Activated T-cell treated with anti-CD3 and anti-CD28 coated beads, Interleukin-2, amount 50 U/mL, for 24 hours (primary cell): ENCODE results near the gene CCRL2.

Experiments
- DNase-seq: peaks from one replicate; pipeline ENCODE4 v3.0.0-alpha.2; 2020
- H3K27ac Mint-ChIP-seq: 2 replicates; pipeline ENCODE4 v1.8.0; 2020; ENCODE audit warnings: mild to moderate bottlenecking, mixed read lengths
- H3K27me3 Mint-ChIP-seq: 2 replicates; pipeline ENCODE4 v1.8.0; 2020; ENCODE audit warnings: mixed read lengths
- H3K36me3 Mint-ChIP-seq: 2 replicates; pipeline ENCODE4 v1.8.0; 2020; ENCODE audit warnings: low read depth, mixed read lengths
- H3K4me1 Mint-ChIP-seq: 2 replicates; pipeline ENCODE4 v1.8.0; 2020; ENCODE audit warnings: low read depth, mixed read lengths
- H3K4me3 Mint-ChIP-seq: 2 replicates; pipeline ENCODE4 v1.8.0; 2020; ENCODE audit warnings: mild to moderate bottlenecking, moderate library complexity, mixed read lengths
- H3K9me3 Mint-ChIP-seq: 2 replicates; pipeline ENCODE4 v1.8.0; 2020; ENCODE audit warnings: mixed read lengths

Gene CCRL2

GRCh38 chr3:46442576-46443530, 35.8 kb downstream of the CCRL2 start:
- DNase-seq = no peak
- H3K27ac Mint-ChIP-seq = no peak overlapping the region
- no peaks in the 10 kb centered on the region for H3K27me3 Mint-ChIP-seq
- H3K4me1 Mint-ChIP-seq = peaks cover 19% of the 10 kb centered on the region
- H3K9me3 Mint-ChIP-seq = no peaks in the 10 kb centered on the region
- no peak overlapping the region for H3K4me3 Mint-ChIP-seq
- no peaks in the 10 kb centered on the region for H3K36me3 Mint-ChIP-seq

- no peak overlapping the region for H3K4me3 Mint-ChIP-seq
- peaks cover 4% of the 10 kb centered on the region for H3K27me3 Mint-ChIP-seq
- H3K27ac Mint-ChIP-seq = no peak overlapping the region
- no peak for DNase-seq
- H3K4me1 Mint-ChIP-seq = no peaks in the 10 kb centered on the region
- no peaks in the 10 kb centered on the region for H3K9me3 Mint-ChIP-seq
- no peaks in the 10 kb centered on the region for H3K36me3 Mint-ChIP-seq
Observed at GRCh38 chr3:46447228-46447985, 40.3 kb downstream of the CCRL2 start.

GRCh38 chr3:46448721-46449120, 41.7 kb downstream of the CCRL2 start:
- Mint-ChIP-seq H3K27ac (no peak overlapping the region), H3K36me3 (no peaks in the 10 kb centered on the region), H3K4me1 (no peaks in the 10 kb centered on the region), H3K9me3 (no peaks in the 10 kb centered on the region), H3K4me3 (no peak overlapping the region), H3K27me3 (peaks cover 7% of the 10 kb centered on the region)
- no peak for DNase-seq

- H3K36me3 Mint-ChIP-seq = no peaks in the 10 kb centered on the region
- no peak overlapping the region for H3K27ac Mint-ChIP-seq
- H3K27me3 Mint-ChIP-seq = peaks cover 7% of the 10 kb centered on the region
- no peak overlapping the region for H3K4me3 Mint-ChIP-seq
- H3K4me1 Mint-ChIP-seq = no peaks in the 10 kb centered on the region
- no peaks in the 10 kb centered on the region for H3K9me3 Mint-ChIP-seq
- no peak for DNase-seq
Observed at GRCh38 chr3:46449755-46450552, 42.9 kb downstream of the CCRL2 start.

- Mint-ChIP-seq H3K9me3 (no peaks in the 10 kb centered on the region), H3K27ac (no peak overlapping the region), H3K4me3 (no peak overlapping the region), H3K27me3 (peaks cover 7% of the 10 kb centered on the region), H3K36me3 (no peaks in the 10 kb centered on the region), H3K4me1 (no peaks in the 10 kb centered on the region)
- DNase-seq = no peak
Observed at GRCh38 chr3:46453526-46454208, 46.6 kb downstream of the CCRL2 start.

- H3K4me3 Mint-ChIP-seq = no peak overlapping the region
- H3K9me3 Mint-ChIP-seq = no peaks in the 10 kb centered on the region
- no peak overlapping the region for H3K27ac Mint-ChIP-seq
- H3K27me3 Mint-ChIP-seq = peaks cover 3% of the 10 kb centered on the region
- no peak for DNase-seq
- H3K4me1 Mint-ChIP-seq = no peaks in the 10 kb centered on the region
- no peaks in the 10 kb centered on the region for H3K36me3 Mint-ChIP-seq
Observed at GRCh38 chr3:46454209-46454595, 47.1 kb downstream of the CCRL2 start.

- Mint-ChIP-seq H3K27ac (no peak overlapping the region), H3K27me3 (peaks cover 6% of the 10 kb centered on the region), H3K4me3 (no peak overlapping the region), H3K4me1 (no peaks in the 10 kb centered on the region), H3K9me3 (no peaks in the 10 kb centered on the region), H3K36me3 (no peaks in the 10 kb centered on the region)
- no peak for DNase-seq
Observed at GRCh38 chr3:46454606-46455005, 47.5 kb downstream of the CCRL2 start.

- no peak for DNase-seq
- no peak overlapping the region for H3K27ac Mint-ChIP-seq
- no peaks in the 10 kb centered on the region for H3K9me3 Mint-ChIP-seq
- no peaks in the 10 kb centered on the region for H3K36me3 Mint-ChIP-seq
- H3K4me3 Mint-ChIP-seq = no peak overlapping the region
- peaks cover 15% of the 10 kb centered on the region for H3K27me3 Mint-ChIP-seq
- no peaks in the 10 kb centered on the region for H3K4me1 Mint-ChIP-seq
Observed at GRCh38 chr3:46455231-46456115, 48.4 kb downstream of the CCRL2 start.

GRCh38 chr3:46456118-46456517, 49.1 kb downstream of the CCRL2 start:
- no peaks in the 10 kb centered on the region for H3K9me3 Mint-ChIP-seq
- H3K4me1 Mint-ChIP-seq = no peaks in the 10 kb centered on the region
- peaks cover 21% of the 10 kb centered on the region for H3K27me3 Mint-ChIP-seq
- no peak overlapping the region for H3K27ac Mint-ChIP-seq
- H3K4me3 Mint-ChIP-seq = no peak overlapping the region
- no peaks in the 10 kb centered on the region for H3K36me3 Mint-ChIP-seq
- DNase-seq = no peak
